OCI-LY3 (cell line): ENCODE measurements around the gene CELF5.
"Not testable (repeated sequence)": the region's sequence is repeated elsewhere in the genome, so short reads cannot be mapped to it uniquely, and the experiment has no call there.

ENCODE experiments used
- CTCF ChIP-seq: fragments of 200-600, 300-600 bp; sonication (generic); IDR thresholded peaks from 2 replicates; pipeline ENCODE4 v1.5.1; 2014; ENCODE audit warnings: antibody characterized with exemption, low read length, low read depth
- EZH2phosphoT487 ChIP-seq: fragments of 200-600 bp; shearing (Covaris generic); IDR thresholded peaks from 2 replicates; pipeline ENCODE4 v1.6.1; 2018; ENCODE audit warnings: antibody characterized with exemption, mixed run types, low read depth

GRCh38 chr19:3332232-3332631 lies 107.8 kb downstream of the CELF5 start:
- TF ChIP-seq CTCF, EZH2phosphoT487: not testable (repeated sequence)
